Astrocyte (in vitro differentiated cells and primary cell): ENCODE results near the gene NCAM1. TPM values are rescaled to one million over a fixed set of nuclear protein-coding genes. Genes with fewer than 3 reads are reported as not detected.

Experiments used
- DNase-seq: peaks from one replicate; pipeline ENCODE4 v3.0.0-alpha.2; 2010; ENCODE audit warnings: low read depth
- FAIRE-seq: peaks from 2 replicates; lab custom pipeline; 2011; peaks lifted over from hg19 to GRCh38; lab: Jason Lieb, UNC
- H2AFZ ChIP-seq: 2 replicates; pipeline ENCODE4 v1.6.0; 2012; ENCODE audit warnings: low read depth, low read length, inconsistent platforms
- H3K27ac ChIP-seq: 2 replicates; pipeline ENCODE4 v1.5.1; 2011; ENCODE audit warnings: low read depth, low read length, inconsistent platforms
- H3K27me3 ChIP-seq: 2 replicates; pipeline ENCODE4 v1.6.0; 2011; ENCODE audit warnings: low read length, inconsistent platforms; ENCODE audit not compliant: insufficient read depth
- H3K36me3 ChIP-seq: 2 replicates; pipeline ENCODE4 v1.5.1; 2011; ENCODE audit warnings: low read length, inconsistent platforms; ENCODE audit not compliant: insufficient read depth
- H3K4me1 ChIP-seq: 2 replicates; pipeline ENCODE4 v1.5.1; 2011; ENCODE audit warnings: low read length, inconsistent platforms; ENCODE audit not compliant: insufficient read depth
- H3K4me2 ChIP-seq: 2 replicates; pipeline ENCODE4 v1.6.0; 2012; ENCODE audit warnings: low read length, inconsistent platforms
- H3K4me3 ChIP-seq: 2 replicates; pipeline ENCODE4 v1.5.1; 2011; ENCODE audit warnings: low read depth, mild to moderate bottlenecking, low read length, inconsistent platforms; ENCODE audit not compliant: insufficient read depth
- H3K79me2 ChIP-seq: 2 replicates; pipeline ENCODE4 v1.6.0; 2012; ENCODE audit warnings: mild to moderate bottlenecking, low read length, inconsistent platforms; ENCODE audit not compliant: insufficient read depth
- H3K9ac ChIP-seq: 2 replicates; pipeline ENCODE4 v1.6.0; 2012; ENCODE audit warnings: mild to moderate bottlenecking, low read length, inconsistent platforms
- H3K9me3 ChIP-seq: 2 replicates; pipeline ENCODE4 v1.5.1; 2012; ENCODE audit warnings: low read depth, mild to moderate bottlenecking, low read length, inconsistent platforms; ENCODE audit not compliant: insufficient read depth
- H4K20me1 ChIP-seq: 2 replicates; pipeline ENCODE4 v1.6.0; 2012; ENCODE audit warnings: low read length, inconsistent platforms; ENCODE audit not compliant: insufficient read depth
- H3K27ac Mint-ChIP-seq: one replicate; pipeline ENCODE4 v1.8.0; 2021; ENCODE audit warnings: mild to moderate bottlenecking, mixed read lengths; ENCODE audit not compliant: unreplicated experiment
- H3K27me3 Mint-ChIP-seq: one replicate; pipeline ENCODE4 v1.8.0; 2021; ENCODE audit warnings: low read depth, mixed read lengths; ENCODE audit not compliant: unreplicated experiment
- H3K36me3 Mint-ChIP-seq: one replicate; pipeline ENCODE4 v1.8.0; 2021; ENCODE audit warnings: low read depth, mixed read lengths; ENCODE audit not compliant: unreplicated experiment
- H3K4me1 Mint-ChIP-seq: one replicate; pipeline ENCODE4 v1.8.0; 2021; ENCODE audit warnings: low read depth, mixed read lengths; ENCODE audit not compliant: unreplicated experiment
- H3K4me3 Mint-ChIP-seq: one replicate; pipeline ENCODE4 v1.8.0; 2021; ENCODE audit warnings: mild to moderate bottlenecking, moderate library complexity, mixed read lengths; ENCODE audit not compliant: unreplicated experiment
- H3K9me3 Mint-ChIP-seq: one replicate; pipeline ENCODE4 v1.8.0; 2021; ENCODE audit warnings: mild to moderate bottlenecking, mixed read lengths; ENCODE audit not compliant: unreplicated experiment
- EZH2 ChIP-seq: IDR thresholded peaks from 2 replicates; pipeline ENCODE4 v1.6.1; 2012; ENCODE audit warnings: mild to moderate bottlenecking, low read length, inconsistent platforms; ENCODE audit not compliant: insufficient read depth
- total RNA-seq: library from RNA; stranded (reverse); gene quantifications from 2 replicates; pipeline ENCODE4 v1.2.1, GENCODE V29; 2021
- TF ChIP-seq, protein P1 (sequence below): IDR thresholded peaks from 2 replicates; pipeline ENCODE4 v1.5.1; 2011; ENCODE audit warnings: low read depth, mild to moderate bottlenecking, inconsistent platforms, low read length, moderate library complexity; ENCODE audit not compliant: insufficient read depth

The NCAM1 gene
- total RNA-seq, 1 donor from 2014 or later, result 17.4 TPM

DNA sequence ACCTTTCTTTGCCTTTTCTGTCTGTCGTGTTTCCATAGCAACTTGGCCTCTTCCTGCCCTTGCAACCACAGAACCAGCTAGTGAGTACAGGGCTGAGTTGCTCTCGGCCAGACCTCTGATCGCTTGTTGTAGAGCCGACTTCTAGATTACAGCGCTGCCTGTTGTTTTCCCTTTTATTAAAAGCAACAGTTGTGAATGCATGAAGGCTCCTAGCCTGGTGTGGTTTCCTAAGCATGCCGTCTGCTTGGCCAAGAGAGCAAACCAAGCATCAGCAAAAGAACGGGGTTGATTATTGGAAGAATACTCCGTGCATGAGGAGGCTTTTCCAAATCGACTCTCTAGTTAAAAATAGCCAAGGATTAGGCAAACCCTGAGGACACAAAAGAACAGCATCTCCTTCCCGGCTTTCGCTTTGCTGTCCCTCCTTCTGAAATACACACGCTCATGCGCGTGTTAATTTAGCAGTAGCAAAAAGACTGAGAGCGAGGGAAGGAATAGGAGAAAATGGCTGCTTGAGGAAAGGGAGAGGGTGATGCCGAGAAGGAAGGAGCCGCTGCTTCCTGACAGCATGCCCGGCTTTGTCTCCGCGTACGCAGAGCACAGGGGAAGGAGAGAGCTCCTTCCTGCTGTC, 281.7 kb downstream of the NCAM1 start:
- no peaks in the 10 kb centered on the region for H3K36me3 ChIP-seq
- no peaks in the 10 kb centered on the region for H3K79me2 ChIP-seq
- peak; percentile 63 for DNase-seq
- H4K20me1 ChIP-seq, result no peaks in the 10 kb centered on the region
- peaks cover 14% of the 10 kb centered on the region for H3K4me1 ChIP-seq
- peak overlapping the region; percentile 16 for H3K27ac ChIP-seq
- no peaks in the 10 kb centered on the region for H3K9me3 Mint-ChIP-seq
- peaks cover 2% of the 10 kb centered on the region for H3K27me3 ChIP-seq
- peak overlapping the region; percentile 76 for H3K9ac ChIP-seq
- H2AFZ ChIP-seq, result peak overlapping the region; percentile 83
- peaks cover 8% of the 10 kb centered on the region for H3K4me1 Mint-ChIP-seq
- FAIRE-seq, result no peak
- no peak overlapping the region for H3K4me3 Mint-ChIP-seq
- peak overlapping the region; percentile 87 for H3K4me2 ChIP-seq
- peak overlapping the region; percentile 54 for H3K27ac Mint-ChIP-seq
- H3K27me3 Mint-ChIP-seq, result peaks cover 7% of the 10 kb centered on the region
- no peaks in the 10 kb centered on the region for H3K9me3 ChIP-seq
- TF ChIP-seq EZH2, result no peak
- TF ChIP-seq, protein P1, sequence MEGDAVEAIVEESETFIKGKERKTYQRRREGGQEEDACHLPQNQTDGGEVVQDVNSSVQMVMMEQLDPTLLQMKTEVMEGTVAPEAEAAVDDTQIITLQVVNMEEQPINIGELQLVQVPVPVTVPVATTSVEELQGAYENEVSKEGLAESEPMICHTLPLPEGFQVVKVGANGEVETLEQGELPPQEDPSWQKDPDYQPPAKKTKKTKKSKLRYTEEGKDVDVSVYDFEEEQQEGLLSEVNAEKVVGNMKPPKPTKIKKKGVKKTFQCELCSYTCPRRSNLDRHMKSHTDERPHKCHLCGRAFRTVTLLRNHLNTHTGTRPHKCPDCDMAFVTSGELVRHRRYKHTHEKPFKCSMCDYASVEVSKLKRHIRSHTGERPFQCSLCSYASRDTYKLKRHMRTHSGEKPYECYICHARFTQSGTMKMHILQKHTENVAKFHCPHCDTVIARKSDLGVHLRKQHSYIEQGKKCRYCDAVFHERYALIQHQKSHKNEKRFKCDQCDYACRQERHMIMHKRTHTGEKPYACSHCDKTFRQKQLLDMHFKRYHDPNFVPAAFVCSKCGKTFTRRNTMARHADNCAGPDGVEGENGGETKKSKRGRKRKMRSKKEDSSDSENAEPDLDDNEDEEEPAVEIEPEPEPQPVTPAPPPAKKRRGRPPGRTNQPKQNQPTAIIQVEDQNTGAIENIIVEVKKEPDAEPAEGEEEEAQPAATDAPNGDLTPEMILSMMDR, result no peak
- no peaks in the 10 kb centered on the region for H3K36me3 Mint-ChIP-seq
- H3K4me3 ChIP-seq, result peak overlapping the region; percentile 62

DNA sequence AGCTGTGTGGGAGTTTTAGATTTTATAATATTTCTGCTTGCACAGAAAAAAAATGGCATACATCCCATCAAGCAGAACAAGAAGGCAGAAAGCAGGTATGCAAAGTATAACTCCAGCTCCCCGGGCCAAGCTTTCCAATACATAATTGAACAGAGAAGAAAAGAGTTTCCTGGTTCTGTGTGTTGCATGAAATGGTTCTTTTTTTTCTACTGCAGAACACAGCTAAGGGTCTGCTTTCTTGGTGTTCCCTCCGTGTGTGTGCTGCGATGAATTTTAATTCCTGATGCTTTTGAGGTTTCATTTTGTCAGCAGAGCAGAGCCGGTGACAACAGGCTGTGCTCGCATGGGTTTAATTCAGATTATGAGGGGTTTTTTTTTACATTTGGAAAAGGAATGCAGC, 282.5 kb downstream of the NCAM1 start:
- Histone ChIP-seq H3K4me2 (peak overlapping the region; percentile 87), H2AFZ (peak overlapping the region; percentile 83), H3K4me3 (peak overlapping the region; percentile 62), H3K36me3 (no peaks in the 10 kb centered on the region), H3K4me1 (peaks cover 14% of the 10 kb centered on the region), H3K27ac (no peak overlapping the region), H3K9me3 (no peaks in the 10 kb centered on the region), H3K27me3 (peaks cover 1% of the 10 kb centered on the region), H3K79me2 (no peaks in the 10 kb centered on the region), H4K20me1 (no peaks in the 10 kb centered on the region), H3K9ac (no peak overlapping the region)
- FAIRE-seq, result no peak
- peaks cover 7% of the 10 kb centered on the region for H3K27me3 Mint-ChIP-seq
- no peak overlapping the region for H3K27ac Mint-ChIP-seq
- H3K9me3 Mint-ChIP-seq, result no peaks in the 10 kb centered on the region
- no peaks in the 10 kb centered on the region for H3K36me3 Mint-ChIP-seq
- H3K4me3 Mint-ChIP-seq, result no peak overlapping the region
- no peak for TF ChIP-seq EZH2
- TF ChIP-seq, protein P1, result no peak
- peaks cover 11% of the 10 kb centered on the region for H3K4me1 Mint-ChIP-seq
- DNase-seq, result no peak

DNA sequence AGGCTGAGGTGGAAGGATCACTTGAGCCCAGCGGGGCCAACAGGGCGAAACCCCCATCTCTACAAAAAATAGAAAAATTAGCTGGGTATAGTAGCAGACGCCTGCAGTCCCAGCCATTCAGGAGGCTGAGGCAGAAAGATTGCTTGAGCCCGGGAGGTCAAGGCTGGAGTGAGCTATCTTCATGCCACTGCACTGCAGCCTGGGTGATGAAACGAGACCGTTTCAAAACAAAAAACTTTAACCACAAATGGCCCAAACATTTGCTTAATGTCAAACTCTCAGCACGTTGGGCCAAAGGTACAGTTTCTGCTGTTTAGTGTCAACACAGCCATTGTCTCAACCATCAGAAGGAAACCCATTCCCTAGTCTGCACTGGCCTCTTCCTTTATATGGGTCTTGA, 284.0 kb downstream of the NCAM1 start:
- Histone ChIP-seq H3K9ac (no peak overlapping the region), H3K27ac (no peak overlapping the region), H3K79me2 (no peaks in the 10 kb centered on the region), H3K9me3 (no peaks in the 10 kb centered on the region), H3K27me3 (no peaks in the 10 kb centered on the region), H3K4me1 (peaks cover 14% of the 10 kb centered on the region), H2AFZ (no peak overlapping the region), H4K20me1 (no peaks in the 10 kb centered on the region), H3K36me3 (no peaks in the 10 kb centered on the region), H3K4me2 (no peak overlapping the region), H3K4me3 (no peak overlapping the region)
- FAIRE-seq (no peak), DNase-seq (no peak)
- Mint-ChIP-seq H3K4me1 (peaks cover 21% of the 10 kb centered on the region), H3K27ac (no peak overlapping the region), H3K27me3 (peaks cover 7% of the 10 kb centered on the region), H3K4me3 (no peak overlapping the region), H3K9me3 (no peaks in the 10 kb centered on the region), H3K36me3 (no peaks in the 10 kb centered on the region)
- TF ChIP-seq EZH2, result no peak
- TF ChIP-seq, protein P1, result no peak
